ENCODE results near the gene DUS2.

DNA sequence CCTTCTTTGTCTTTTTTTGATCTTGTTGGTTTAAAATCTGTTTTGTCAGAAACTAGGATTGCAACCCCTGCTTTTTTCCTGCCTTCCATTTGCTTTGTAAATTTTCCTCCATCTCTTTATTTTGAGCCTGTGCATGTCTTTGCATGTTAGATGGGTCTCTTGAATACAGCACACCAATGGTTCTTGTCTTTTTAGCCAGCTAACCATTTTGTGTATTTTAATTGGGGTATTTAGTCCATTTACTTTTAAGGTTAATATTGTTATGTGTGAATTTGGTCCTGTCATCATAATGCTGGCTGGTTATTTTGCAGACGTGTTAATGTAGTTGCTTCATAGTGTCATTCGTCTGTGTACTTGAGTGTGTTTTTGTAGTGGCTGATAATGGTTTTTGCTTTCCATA lies 88.3 kb downstream of the DUS2 start:
- TF ChIP-seq, protein P1, sequence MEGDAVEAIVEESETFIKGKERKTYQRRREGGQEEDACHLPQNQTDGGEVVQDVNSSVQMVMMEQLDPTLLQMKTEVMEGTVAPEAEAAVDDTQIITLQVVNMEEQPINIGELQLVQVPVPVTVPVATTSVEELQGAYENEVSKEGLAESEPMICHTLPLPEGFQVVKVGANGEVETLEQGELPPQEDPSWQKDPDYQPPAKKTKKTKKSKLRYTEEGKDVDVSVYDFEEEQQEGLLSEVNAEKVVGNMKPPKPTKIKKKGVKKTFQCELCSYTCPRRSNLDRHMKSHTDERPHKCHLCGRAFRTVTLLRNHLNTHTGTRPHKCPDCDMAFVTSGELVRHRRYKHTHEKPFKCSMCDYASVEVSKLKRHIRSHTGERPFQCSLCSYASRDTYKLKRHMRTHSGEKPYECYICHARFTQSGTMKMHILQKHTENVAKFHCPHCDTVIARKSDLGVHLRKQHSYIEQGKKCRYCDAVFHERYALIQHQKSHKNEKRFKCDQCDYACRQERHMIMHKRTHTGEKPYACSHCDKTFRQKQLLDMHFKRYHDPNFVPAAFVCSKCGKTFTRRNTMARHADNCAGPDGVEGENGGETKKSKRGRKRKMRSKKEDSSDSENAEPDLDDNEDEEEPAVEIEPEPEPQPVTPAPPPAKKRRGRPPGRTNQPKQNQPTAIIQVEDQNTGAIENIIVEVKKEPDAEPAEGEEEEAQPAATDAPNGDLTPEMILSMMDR (IDR thresholded peaks at IDR 0.05), result no peak
- TF ChIP-seq POLR2A (IDR thresholded peaks at IDR 0.05), result no peak

Data from upper lobe of left lung (tissue), 4 donors.